ENCODE data around the gene MYOM3.

DNA sequence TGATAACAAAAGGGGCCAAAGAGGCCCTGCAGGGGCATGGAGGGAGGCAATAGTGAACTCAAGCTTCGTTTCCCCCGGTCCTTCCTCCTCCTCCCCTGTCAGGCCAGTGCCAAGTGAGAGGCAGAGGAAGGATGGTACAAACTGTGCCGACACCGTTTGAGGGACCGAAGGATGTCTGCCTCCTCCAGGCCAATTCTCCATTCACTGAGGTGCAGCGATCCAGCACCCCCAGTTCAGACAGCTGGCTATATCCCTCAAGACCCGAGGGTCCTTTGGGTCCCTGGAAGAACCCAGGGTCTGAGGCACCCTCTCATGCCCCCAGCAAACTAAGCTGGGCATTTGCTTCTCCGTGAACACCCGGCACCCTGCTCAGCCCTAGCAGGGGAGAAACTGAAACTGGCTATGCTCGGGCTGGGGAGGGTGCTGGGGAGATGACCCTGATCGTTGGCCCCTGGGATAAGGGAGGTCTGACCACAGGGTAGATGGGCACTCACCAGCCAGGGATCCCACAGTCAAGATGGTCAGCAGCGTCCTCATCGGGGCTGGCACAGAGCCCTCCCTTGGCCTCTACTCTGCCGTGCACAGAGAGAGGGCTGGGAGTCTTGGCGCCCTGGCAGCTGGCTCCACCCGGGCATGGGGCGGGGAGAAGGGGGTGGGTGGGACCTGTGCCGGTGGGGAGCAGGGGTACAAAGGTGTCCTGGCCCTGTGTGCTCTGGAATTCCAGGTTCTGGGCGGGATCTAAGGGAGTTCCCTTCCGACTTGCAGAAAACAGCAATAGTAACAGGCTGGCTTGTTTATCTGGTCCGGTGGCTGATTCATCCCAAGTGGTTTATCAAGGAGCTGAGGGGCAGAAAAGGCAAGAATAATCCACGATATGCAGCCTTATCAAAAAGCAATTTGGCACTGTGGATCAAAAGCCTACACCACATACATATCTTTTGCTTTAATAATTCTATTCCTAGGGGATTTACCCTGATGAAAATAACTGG, 30.9 kb upstream of the MYOM3 start, which contains the start of gene IL22RA1:
- TF ChIP-seq, protein P1, sequence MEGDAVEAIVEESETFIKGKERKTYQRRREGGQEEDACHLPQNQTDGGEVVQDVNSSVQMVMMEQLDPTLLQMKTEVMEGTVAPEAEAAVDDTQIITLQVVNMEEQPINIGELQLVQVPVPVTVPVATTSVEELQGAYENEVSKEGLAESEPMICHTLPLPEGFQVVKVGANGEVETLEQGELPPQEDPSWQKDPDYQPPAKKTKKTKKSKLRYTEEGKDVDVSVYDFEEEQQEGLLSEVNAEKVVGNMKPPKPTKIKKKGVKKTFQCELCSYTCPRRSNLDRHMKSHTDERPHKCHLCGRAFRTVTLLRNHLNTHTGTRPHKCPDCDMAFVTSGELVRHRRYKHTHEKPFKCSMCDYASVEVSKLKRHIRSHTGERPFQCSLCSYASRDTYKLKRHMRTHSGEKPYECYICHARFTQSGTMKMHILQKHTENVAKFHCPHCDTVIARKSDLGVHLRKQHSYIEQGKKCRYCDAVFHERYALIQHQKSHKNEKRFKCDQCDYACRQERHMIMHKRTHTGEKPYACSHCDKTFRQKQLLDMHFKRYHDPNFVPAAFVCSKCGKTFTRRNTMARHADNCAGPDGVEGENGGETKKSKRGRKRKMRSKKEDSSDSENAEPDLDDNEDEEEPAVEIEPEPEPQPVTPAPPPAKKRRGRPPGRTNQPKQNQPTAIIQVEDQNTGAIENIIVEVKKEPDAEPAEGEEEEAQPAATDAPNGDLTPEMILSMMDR (IDR thresholded peaks at IDR 0.05; ENCODE audit: low read length) = peak; percentile 12; the same call in 1 of the 2 replicates
- no peak for TF ChIP-seq EZH2 (optimal IDR thresholded peaks at IDR 0.05; ENCODE audit: low read depth, low read length)
